Activated CD4-positive, alpha-beta T cell treated with anti-CD3 and anti-CD28 coated beads for 36 hours (primary cell): Measurements from ENCODE around the gene METTL25B. TPM values are rescaled to one million over a fixed set of nuclear protein-coding genes. Genes with fewer than 3 reads are reported as not detected.

Experiments
- ATAC-seq: fragments of 200-7000 bp; cut with Tn5 transposase; one replicate; pipeline ENCODE4 v1.10.0; 2021; ENCODE audit warnings: mild to moderate bottlenecking, moderate library complexity
- CTCF ChIA-PET: fragments of 350-600 bp; sonication (Branson Sonifier 250); formaldehyde crosslinking; loops from one replicate; lab custom pipeline; 2021; ENCODE audit warnings: antibody characterized with exemption; lab: Charles Lee
- POLR2A ChIA-PET: fragments of 350-600 bp; sonication (Branson Sonifier 250); formaldehyde crosslinking; loops from one replicate; lab custom pipeline; 2021; ENCODE audit warnings: antibody characterized with exemption, inconsistent platforms; lab: Charles Lee
- DNase-seq: peaks from one replicate; pipeline ENCODE4 v3.0.0-alpha.2; 2020
- H3K27ac Mint-ChIP-seq: one replicate; pipeline ENCODE4 v1.8.0; 2021; ENCODE audit warnings: mixed read lengths
- H3K27me3 Mint-ChIP-seq: one replicate; pipeline ENCODE4 v1.8.0; 2021; ENCODE audit warnings: mixed read lengths
- H3K36me3 Mint-ChIP-seq: one replicate; pipeline ENCODE4 v1.8.0; 2021; ENCODE audit warnings: low read depth, mixed read lengths
- H3K4me1 Mint-ChIP-seq: one replicate; pipeline ENCODE4 v1.8.0; 2021; ENCODE audit warnings: mixed read lengths
- H3K4me3 Mint-ChIP-seq: one replicate; pipeline ENCODE4 v1.8.0; 2021; ENCODE audit warnings: mild to moderate bottlenecking, moderate library complexity, mixed read lengths
- H3K9me3 Mint-ChIP-seq: one replicate; pipeline ENCODE4 v1.8.0; 2021; ENCODE audit warnings: low read depth, mixed read lengths
- intact Hi-C, 2 experiments: fragments of 100-400 bp; cut with DNase I in 1 of 2; cut with micrococcal nuclease in 1 of 2; formaldehyde crosslinking; loops; one replicate each; pipeline versions ENCODE4 v1.14.2 to v1.15.1; 2022 to 2024; cut with DNase I, micrococcal nuclease
- total RNA-seq, 2 experiments: library from RNA; stranded (reverse); gene quantifications; one replicate each; pipeline ENCODE4 v1.2.3, GENCODE V29; 2021

Gene METTL25B
- total RNA-seq, 2 experiments from 2014 or later: 31.0 to 40.5 TPM

DNA sequence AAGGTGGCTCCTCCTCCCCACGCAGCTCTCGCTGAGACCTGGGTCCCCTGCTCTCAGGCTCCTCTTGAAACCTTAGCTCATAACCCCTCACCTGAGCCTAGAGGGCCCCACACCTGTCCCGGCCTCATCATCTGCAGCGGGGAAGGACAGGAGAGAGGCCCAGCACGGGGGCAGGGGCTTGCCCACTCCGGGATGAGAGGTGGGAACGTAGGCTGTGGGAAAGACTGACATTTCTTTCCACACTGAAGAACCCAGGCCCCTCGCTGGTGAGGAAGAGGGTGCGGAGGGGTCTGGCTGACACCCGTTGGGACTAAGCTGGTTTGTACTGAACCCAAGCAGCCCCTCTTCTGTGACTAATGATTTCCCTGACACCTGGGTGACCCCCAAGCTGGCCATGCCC is 37.1 kb upstream of the METTL25B start:
- no peak overlapping the region for H3K27ac Mint-ChIP-seq
- intact Hi-C loops: no loop called here
- H3K27me3 Mint-ChIP-seq: peaks cover 52% of the 10 kb centered on the region
- ChIA-PET CTCF (interaction anchor here (0.9 to 11.5 kb wide), 8 partner anchors 11 to 199 kb away, joined by 3 to 220 read pairs (median 44); partner anchors contain the start of genes CRABP2, ISG20L2, METTL25B and NES), POLR2A (interaction anchor here (0.6 to 3.1 kb wide), 3 partner anchors 19 to 75 kb away, joined by 3 to 15 read pairs (median 6); no protein-coding TSS in a partner anchor)
- no peaks in the 10 kb centered on the region for H3K9me3 Mint-ChIP-seq
- DNase-seq (no peak), ATAC-seq (no peak)
- H3K4me3 Mint-ChIP-seq: no peak overlapping the region
- no peaks in the 10 kb centered on the region for H3K36me3 Mint-ChIP-seq
- peaks cover 22% of the 10 kb centered on the region for H3K4me1 Mint-ChIP-seq

- intact Hi-C loops: no loop called here
- Mint-ChIP-seq H3K27me3 (peaks cover 56% of the 10 kb centered on the region), H3K4me1 (peaks cover 22% of the 10 kb centered on the region), H3K36me3 (no peaks in the 10 kb centered on the region), H3K9me3 (no peaks in the 10 kb centered on the region), H3K27ac (no peak overlapping the region), H3K4me3 (no peak overlapping the region)
- CTCF ChIA-PET: interaction anchor here (0.9 to 11.5 kb wide), 7 partner anchors 11 to 199 kb away, joined by 3 to 220 read pairs (median 50); partner anchors contain the start of genes CRABP2, ISG20L2, METTL25B and NES
- POLR2A ChIA-PET: interaction anchor here (0.7 kb wide), 1 partner anchor 19 kb away, joined by 3 read pairs; no protein-coding TSS in a partner anchor
- ATAC-seq (no peak), DNase-seq (no peak)
These were observed 36.4 kb upstream of the METTL25B start for GRCh38 chr1:156691665-156692440.

GRCh38 chr1:156692441-156692924 is 35.8 kb upstream of the METTL25B start:
- ATAC-seq (no peak), DNase-seq (no peak)
- CTCF ChIA-PET: interaction anchor here (6.0 to 11.5 kb wide), 2 partner anchors 10 to 35 kb away, joined by 186 to 220 read pairs; partner anchors contain the start of genes CRABP2, ISG20L2 and METTL25B
- H3K36me3 Mint-ChIP-seq: no peaks in the 10 kb centered on the region
- H3K4me1 Mint-ChIP-seq: peaks cover 22% of the 10 kb centered on the region
- H3K27me3 Mint-ChIP-seq: peaks cover 57% of the 10 kb centered on the region
- no peak overlapping the region for H3K4me3 Mint-ChIP-seq
- no peak overlapping the region for H3K27ac Mint-ChIP-seq
- no peaks in the 10 kb centered on the region for H3K9me3 Mint-ChIP-seq
- intact Hi-C loops: no loop called here
- POLR2A ChIA-PET: no interaction called here

DNA sequence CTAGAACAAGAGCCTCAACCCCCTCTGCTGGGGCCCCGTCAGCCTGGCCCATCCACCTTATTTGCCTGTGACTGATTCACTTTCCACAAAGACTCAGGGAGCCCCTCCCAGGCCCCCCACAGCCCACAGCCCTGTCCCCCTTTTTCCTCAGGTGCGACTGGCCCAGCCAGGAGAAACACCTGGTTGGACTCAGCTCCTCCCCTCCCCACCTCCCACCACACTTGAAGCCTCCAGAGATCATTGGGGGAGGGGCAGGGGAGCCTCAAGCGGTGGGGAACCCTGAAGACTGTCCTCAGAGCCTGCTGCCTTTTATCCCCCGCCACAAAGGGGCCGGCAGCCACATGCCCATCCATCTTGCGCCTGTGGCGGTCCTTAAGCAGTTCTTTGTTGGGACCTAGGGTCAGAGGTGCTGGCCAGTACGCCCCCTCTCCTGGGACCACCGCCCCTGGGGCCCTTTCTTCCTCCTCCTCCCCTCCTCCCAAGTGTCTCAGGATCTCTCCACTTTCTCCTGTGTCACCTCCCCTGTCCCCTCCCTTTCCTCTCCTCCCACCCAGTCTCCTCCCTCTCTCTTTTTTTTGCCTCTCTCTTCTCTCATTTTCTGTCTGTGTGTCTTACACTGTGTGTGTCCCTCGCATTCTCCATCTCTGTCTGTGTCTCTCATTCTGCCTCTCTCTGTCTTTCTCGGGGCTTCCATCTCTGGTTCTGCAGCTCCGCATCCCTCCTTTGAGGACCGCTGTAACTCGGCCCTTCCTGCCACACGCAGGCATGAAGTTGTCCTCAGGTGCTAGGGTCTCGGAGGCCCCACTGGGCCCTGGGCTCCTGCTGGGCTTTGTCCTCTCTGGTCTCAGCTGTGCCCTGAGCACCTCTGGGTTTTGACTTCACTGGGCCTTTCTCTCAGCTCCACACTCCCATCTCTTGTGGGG is 35.1 kb upstream of the METTL25B start:
- intact Hi-C loops: no loop called here
- no peaks in the 10 kb centered on the region for H3K9me3 Mint-ChIP-seq
- H3K27ac Mint-ChIP-seq: no peak overlapping the region
- no peaks in the 10 kb centered on the region for H3K36me3 Mint-ChIP-seq
- peaks cover 59% of the 10 kb centered on the region for H3K27me3 Mint-ChIP-seq
- ChIA-PET POLR2A (no interaction called here), CTCF (interaction anchor here (1.0 to 11.5 kb wide), 5 partner anchors 23 to 196 kb away, joined by 3 to 220 read pairs (median 3); partner anchors contain the start of genes ISG20L2 and METTL25B)
- DNase-seq (no peak), ATAC-seq (no peak)
- no peak overlapping the region for H3K4me3 Mint-ChIP-seq
- H3K4me1 Mint-ChIP-seq: peaks cover 22% of the 10 kb centered on the region

DNA sequence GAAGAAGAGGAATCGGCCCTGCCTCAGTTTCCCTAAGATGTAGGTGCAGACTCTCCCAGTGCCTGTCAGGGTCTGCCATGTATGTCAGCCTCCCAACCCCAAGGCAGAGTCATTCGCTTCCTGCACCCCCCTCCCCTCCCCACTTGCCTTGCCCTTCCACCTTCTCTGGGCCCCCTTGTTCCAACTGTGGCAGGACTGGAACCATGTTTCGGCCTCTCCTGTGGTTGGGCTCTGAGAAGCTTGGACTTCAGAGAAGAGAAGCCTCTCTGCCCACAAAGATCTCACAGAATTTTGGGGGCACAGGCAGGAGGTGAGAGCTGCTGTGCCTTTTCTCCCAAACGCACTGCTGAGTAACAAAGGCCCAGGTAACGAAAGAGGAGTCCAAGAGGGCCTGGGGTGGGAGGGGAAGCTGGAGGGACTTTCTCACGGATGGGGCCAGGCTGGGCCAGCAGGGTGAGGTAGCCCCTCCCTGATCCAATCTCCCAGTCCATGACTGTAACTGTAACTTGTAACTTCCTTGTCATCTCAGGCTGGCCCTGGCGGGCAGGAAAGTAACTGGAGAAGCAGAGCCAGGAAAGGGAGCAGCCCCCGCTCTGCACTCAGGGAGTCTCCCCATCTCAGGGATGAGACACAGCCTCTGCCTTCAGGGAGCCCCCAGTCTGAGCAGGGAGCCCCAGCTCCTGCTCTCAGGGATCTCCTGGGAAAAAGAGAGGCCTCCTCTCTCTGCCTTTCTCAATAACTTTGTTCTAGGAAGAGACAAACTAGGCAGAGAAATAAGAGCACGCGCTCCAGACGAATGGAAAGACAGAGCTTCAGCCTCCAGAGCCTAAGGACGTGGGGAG is 34.2 kb upstream of the METTL25B start:
- no peak for ATAC-seq
- POLR2A ChIA-PET: no interaction called here
- CTCF ChIA-PET: interaction anchor here (0.5 to 2.8 kb wide), 7 partner anchors 10 to 195 kb away, joined by 3 to 12 read pairs (median 3); no protein-coding TSS in a partner anchor

GRCh38 chr1:156694690-156694962 is 33.6 kb upstream of the METTL25B start:
- Mint-ChIP-seq H3K27ac (no peak overlapping the region), H3K9me3 (no peaks in the 10 kb centered on the region), H3K36me3 (no peaks in the 10 kb centered on the region), H3K27me3 (peaks cover 51% of the 10 kb centered on the region), H3K4me1 (peaks cover 18% of the 10 kb centered on the region), H3K4me3 (no peak overlapping the region)
- ATAC-seq (no peak), DNase-seq (no peak)
- ChIA-PET POLR2A (no interaction called here), CTCF (interaction anchor here (0.8 to 2.8 kb wide), 4 partner anchors 10 to 195 kb away, joined by 3 to 12 read pairs (median 6); no protein-coding TSS in a partner anchor)
- intact Hi-C loops: no loop called here

More for the DNA sequence above, 34.2 kb upstream of the METTL25B start:
- intact Hi-C loops: no loop called here
- Mint-ChIP-seq H3K9me3 (no peaks in the 10 kb centered on the region), H3K27ac (no peak overlapping the region), H3K36me3 (no peaks in the 10 kb centered on the region), H3K4me3 (no peak overlapping the region), H3K27me3 (peaks cover 54% of the 10 kb centered on the region), H3K4me1 (peaks cover 22% of the 10 kb centered on the region)
- DNase-seq: no peak

DNA sequence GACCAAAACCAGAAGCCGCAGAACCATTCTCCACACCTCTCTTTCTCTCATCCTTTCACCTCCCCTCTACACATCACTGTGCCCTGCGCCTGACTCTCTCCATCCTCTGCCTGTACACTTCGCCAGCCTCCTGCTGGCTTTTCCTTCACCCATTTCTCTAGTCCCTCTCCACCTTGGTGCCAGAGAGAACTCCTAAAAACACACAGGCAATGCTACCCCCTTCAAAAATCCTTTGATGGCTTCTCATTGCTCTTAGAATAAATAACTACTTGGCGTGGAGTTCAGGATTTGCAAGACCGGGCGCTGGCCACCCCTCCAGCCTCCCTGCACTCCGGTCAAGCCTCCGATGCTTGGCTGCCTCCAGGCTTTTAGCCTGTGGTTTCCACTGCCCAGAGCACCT is 31.5 kb upstream of the METTL25B start:
- intact Hi-C loops: no loop called here
- DNase-seq (no peak), ATAC-seq (no peak)
- Mint-ChIP-seq H3K27me3 (peaks cover 40% of the 10 kb centered on the region), H3K36me3 (no peaks in the 10 kb centered on the region), H3K27ac (no peak overlapping the region), H3K4me1 (peaks cover 17% of the 10 kb centered on the region), H3K4me3 (no peak overlapping the region), H3K9me3 (no peaks in the 10 kb centered on the region)
- ChIA-PET CTCF (interaction anchor here (0.9 to 1.5 kb wide), 2 partner anchors 10 to 29 kb away, joined by 3 to 6 read pairs; no protein-coding TSS in a partner anchor), POLR2A (no interaction called here)

- no peaks in the 10 kb centered on the region for H3K9me3 Mint-ChIP-seq
- no peak overlapping the region for H3K4me3 Mint-ChIP-seq
- ChIA-PET POLR2A (no interaction called here), CTCF (interaction anchor here (0.7 to 10.2 kb wide), 4 partner anchors 8 to 48 kb away, joined by 3 to 186 read pairs (median 4); no protein-coding TSS in a partner anchor)
- intact Hi-C loops: no loop called here
- ATAC-seq (no peak), DNase-seq (no peak)
- peaks cover 35% of the 10 kb centered on the region for H3K27me3 Mint-ChIP-seq
- H3K27ac Mint-ChIP-seq: no peak overlapping the region
- H3K4me1 Mint-ChIP-seq: peaks cover 9% of the 10 kb centered on the region
- H3K36me3 Mint-ChIP-seq: no peaks in the 10 kb centered on the region
These were observed 30.8 kb upstream of the METTL25B start for GRCh38 chr1:156697481-156697880.

DNA sequence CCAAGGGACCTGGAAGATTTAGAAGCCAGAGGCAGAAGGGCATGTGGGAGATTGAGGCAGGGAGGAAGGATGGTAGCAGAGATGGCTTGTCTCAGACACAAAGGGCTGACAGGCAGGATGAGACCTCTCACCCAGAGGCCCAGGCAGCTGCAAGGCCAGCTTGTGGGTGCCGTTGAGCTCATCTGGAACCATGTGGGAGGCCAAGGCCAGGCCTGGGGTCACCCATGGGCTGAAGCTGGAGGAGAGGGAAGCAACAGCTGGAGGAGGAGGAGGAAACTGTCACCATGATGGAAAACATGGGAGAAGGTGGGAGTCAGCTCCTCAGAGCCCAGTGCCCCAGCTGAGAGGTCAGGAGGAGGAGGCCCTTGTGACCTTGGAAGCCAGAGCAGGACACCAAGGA is 29.3 kb upstream of the METTL25B start:
- no peak overlapping the region for H3K27ac Mint-ChIP-seq
- H3K4me3 Mint-ChIP-seq: no peak overlapping the region
- H3K9me3 Mint-ChIP-seq: no peaks in the 10 kb centered on the region
- H3K27me3 Mint-ChIP-seq: peaks cover 34% of the 10 kb centered on the region
- ChIA-PET POLR2A (no interaction called here), CTCF (interaction anchor here (0.6 to 11.2 kb wide), 3 partner anchors 10 to 108 kb away, joined by 3 to 186 read pairs (median 110); partner anchors contain the start of genes ISG20L2, METTL25B and NAXE)
- ATAC-seq: no peak
- H3K4me1 Mint-ChIP-seq: no peaks in the 10 kb centered on the region
- no peak for DNase-seq
- H3K36me3 Mint-ChIP-seq: no peaks in the 10 kb centered on the region
- intact Hi-C loops: no loop called here

- Mint-ChIP-seq H3K36me3 (no peaks in the 10 kb centered on the region), H3K4me1 (peaks cover 13% of the 10 kb centered on the region), H3K9me3 (no peaks in the 10 kb centered on the region), H3K27me3 (peaks cover 36% of the 10 kb centered on the region), H3K27ac (no peak overlapping the region), H3K4me3 (no peak overlapping the region)
- ChIA-PET POLR2A (no interaction called here), CTCF (interaction anchor here (0.7 to 11.2 kb wide), 4 partner anchors 12 to 73 kb away, joined by 3 to 186 read pairs (median 56); partner anchors contain the start of genes ISG20L2 and METTL25B)
- DNase-seq (no peak), ATAC-seq (no peak)
- intact Hi-C loops: no loop called here
These were observed 27.3 kb upstream of the METTL25B start for GRCh38 chr1:156700736-156701531.
